ENCODE data around the gene TNKS1BP1.

DNA sequence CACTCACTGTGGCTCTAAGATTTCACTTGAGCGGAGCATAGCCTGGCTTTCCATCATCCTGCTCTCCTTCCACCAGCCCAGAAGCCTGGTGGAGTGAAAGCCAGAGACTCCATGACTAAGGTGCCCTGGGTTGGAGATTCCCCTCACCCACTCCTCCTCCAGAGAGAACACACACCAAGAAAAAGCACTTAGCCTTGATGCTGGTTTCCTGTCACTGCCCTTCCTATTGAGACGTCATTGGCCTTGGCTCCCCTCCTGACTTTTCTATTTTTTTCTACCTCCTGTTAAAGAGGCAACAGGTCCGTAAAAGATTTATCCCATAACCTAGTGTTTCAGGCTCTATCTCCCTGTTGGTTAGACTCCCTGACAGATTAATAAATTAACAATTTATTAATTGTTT, 49.2 kb downstream of the TNKS1BP1 start:
- TF ChIP-seq POLR2A (IDR thresholded peaks at IDR 0.05; ENCODE audit: low read depth): no peak
- TF ChIP-seq, protein P1, sequence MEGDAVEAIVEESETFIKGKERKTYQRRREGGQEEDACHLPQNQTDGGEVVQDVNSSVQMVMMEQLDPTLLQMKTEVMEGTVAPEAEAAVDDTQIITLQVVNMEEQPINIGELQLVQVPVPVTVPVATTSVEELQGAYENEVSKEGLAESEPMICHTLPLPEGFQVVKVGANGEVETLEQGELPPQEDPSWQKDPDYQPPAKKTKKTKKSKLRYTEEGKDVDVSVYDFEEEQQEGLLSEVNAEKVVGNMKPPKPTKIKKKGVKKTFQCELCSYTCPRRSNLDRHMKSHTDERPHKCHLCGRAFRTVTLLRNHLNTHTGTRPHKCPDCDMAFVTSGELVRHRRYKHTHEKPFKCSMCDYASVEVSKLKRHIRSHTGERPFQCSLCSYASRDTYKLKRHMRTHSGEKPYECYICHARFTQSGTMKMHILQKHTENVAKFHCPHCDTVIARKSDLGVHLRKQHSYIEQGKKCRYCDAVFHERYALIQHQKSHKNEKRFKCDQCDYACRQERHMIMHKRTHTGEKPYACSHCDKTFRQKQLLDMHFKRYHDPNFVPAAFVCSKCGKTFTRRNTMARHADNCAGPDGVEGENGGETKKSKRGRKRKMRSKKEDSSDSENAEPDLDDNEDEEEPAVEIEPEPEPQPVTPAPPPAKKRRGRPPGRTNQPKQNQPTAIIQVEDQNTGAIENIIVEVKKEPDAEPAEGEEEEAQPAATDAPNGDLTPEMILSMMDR (IDR thresholded peaks at IDR 0.05): no peak
